Measurements from ENCODE around the gene RAB41.
"Not testable (repeated sequence)": the region's sequence is repeated elsewhere in the genome, so short reads cannot be mapped to it uniquely, and the experiment has no call there.

RAB41 gene

GRCh38 chrX:70281951-70282350 lies at the start of gene RAB41:
TSS of gene RAB41 (plus strand) at chrX:70282172. CDS start at chrX:70282218, 46 bp downstream.
- no peak for DNase-seq (ENCODE audit: low read depth in 2 of 2)

- no peak for DNase-seq (ENCODE audit: low read depth in 2 of 2)
These were observed 47.6 kb upstream of the RAB41 start, which contains the start of gene AWAT1 for GRCh38 chrX:70234355-70234754. TSS of gene AWAT1 (plus strand) at chrX:70234655. CDS start at chrX:70234696, 41 bp downstream.

GRCh38 chrX:70240751-70241150 lies 41.2 kb upstream of the RAB41 start:
- no peak for DNase-seq (ENCODE audit: low read depth in 2 of 2)

GRCh38 chrX:70241501-70241900 lies 40.5 kb upstream of the RAB41 start:
- no peak for DNase-seq (ENCODE audit: low read depth in 2 of 2)

- DNase-seq (ENCODE audit: low read depth in 2 of 2) = not testable (repeated sequence)
These were observed 38.4 kb upstream of the RAB41 start for GRCh38 chrX:70243601-70244000.

- no peak for DNase-seq (ENCODE audit: low read depth in 2 of 2)
These were observed 37.1 kb upstream of the RAB41 start for GRCh38 chrX:70244881-70245280.

- no peak for DNase-seq (ENCODE audit: low read depth in 2 of 2)
These were observed 34.7 kb upstream of the RAB41 start for GRCh38 chrX:70247252-70247651.

GRCh38 chrX:70252491-70252890 lies 29.5 kb upstream of the RAB41 start:
- DNase-seq (ENCODE audit: low read depth in 2 of 2) = no peak

GRCh38 chrX:70253377-70254062 lies 28.5 kb upstream of the RAB41 start:
- DNase-seq (ENCODE audit: low read depth in 2 of 2) = no peak

GRCh38 chrX:70254063-70254400 lies 27.9 kb upstream of the RAB41 start:
- no peak for DNase-seq (ENCODE audit: low read depth in 2 of 2)

- no peak for DNase-seq (ENCODE audit: low read depth in 2 of 2)
These were observed 27.1 kb upstream of the RAB41 start for GRCh38 chrX:70254909-70255308.

- DNase-seq (ENCODE audit: low read depth in 2 of 2) = no peak
These were observed 26.5 kb upstream of the RAB41 start for GRCh38 chrX:70255452-70255851.

- DNase-seq (ENCODE audit: low read depth in 2 of 2) = no peak
These were observed 24.3 kb upstream of the RAB41 start for GRCh38 chrX:70257423-70258288.

- no peak for DNase-seq (ENCODE audit: low read depth in 2 of 2)
These were observed 21.9 kb upstream of the RAB41 start, which contains the start of gene P2RY4 for GRCh38 chrX:70260104-70260503. TSS of gene P2RY4 (minus strand) at chrX:70260204. CDS start at chrX:70259624, 580 bp downstream.

- DNase-seq (ENCODE audit: low read depth in 2 of 2) = no peak
These were observed 18.9 kb upstream of the RAB41 start for GRCh38 chrX:70262952-70263567.

GRCh38 chrX:70264784-70265183 lies 17.2 kb upstream of the RAB41 start:
- DNase-seq (ENCODE audit: low read depth in 2 of 2) = no peak

- DNase-seq (ENCODE audit: low read depth in 2 of 2) = no peak
These were observed 13.9 kb upstream of the RAB41 start, which contains the start of gene ARR3 for GRCh38 chrX:70268034-70268433. TSS of gene ARR3 (plus strand) at chrX:70268334. CDS start at chrX:70269386, 1,052 bp downstream.

GRCh38 chrX:70274029-70274428 lies 7.9 kb upstream of the RAB41 start:
- DNase-seq (ENCODE audit: low read depth in 2 of 2) = not testable (repeated sequence)

GRCh38 chrX:70279081-70279480 lies 2.9 kb upstream of the RAB41 start:
- DNase-seq (ENCODE audit: low read depth in 2 of 2) = no peak

- DNase-seq (ENCODE audit: low read depth in 2 of 2) = no peak
These were observed 1.4 kb upstream of the RAB41 start for GRCh38 chrX:70280573-70280972.

GRCh38 chrX:70289168-70289792 lies 7.3 kb downstream of the RAB41 start:
- no peak for DNase-seq (ENCODE audit: low read depth in 2 of 2)
